ENCODE measurements around the gene FBH1.
"Not testable (repeated sequence)": the region's sequence is repeated elsewhere in the genome, so short reads cannot be mapped to it uniquely, and the experiment has no call there.

The FBH1 gene

DNA sequence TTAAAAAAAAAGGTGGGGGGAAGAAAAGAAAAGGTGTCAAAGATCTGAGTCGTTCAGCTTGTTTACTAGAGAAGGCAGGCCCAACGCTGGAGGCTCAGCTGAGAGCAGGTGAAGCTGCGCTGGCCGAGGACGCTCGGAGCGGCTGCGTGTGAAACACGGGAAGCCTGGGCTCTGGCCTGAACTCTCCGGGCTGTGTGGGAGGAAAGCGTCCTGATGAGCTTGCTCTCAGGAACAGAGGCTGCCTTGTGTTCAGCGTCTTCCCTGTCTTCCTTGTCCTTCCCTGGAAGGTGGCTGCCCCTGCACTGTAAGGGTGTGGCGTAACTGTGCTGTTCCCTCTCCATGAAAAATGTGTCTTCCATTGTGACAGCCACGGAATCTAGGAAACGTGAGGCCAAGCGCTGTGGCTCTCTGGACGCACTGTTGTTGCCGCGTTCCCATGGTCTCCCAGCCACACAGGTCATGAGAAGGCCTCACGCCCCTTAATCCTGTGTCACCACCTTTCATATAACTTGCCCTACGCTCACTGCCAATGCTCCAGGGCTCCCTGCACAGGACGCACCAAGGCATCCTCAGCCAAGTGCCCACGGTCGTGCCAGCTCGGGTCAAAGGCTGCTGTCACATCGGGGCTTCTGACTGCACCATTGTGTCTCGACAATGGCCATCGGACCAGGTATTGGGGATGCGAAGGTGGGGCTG, 71.5 kb downstream of the FBH1 start:
- no peak for TF ChIP-seq POLR2A (IDR thresholded peaks at IDR 0.05; ENCODE audit: low read length)
- no peak for TF ChIP-seq GATA1 (IDR thresholded peaks at IDR 0.05; ENCODE audit: low read depth, low read length)
- no peak for DNase-seq

DNA sequence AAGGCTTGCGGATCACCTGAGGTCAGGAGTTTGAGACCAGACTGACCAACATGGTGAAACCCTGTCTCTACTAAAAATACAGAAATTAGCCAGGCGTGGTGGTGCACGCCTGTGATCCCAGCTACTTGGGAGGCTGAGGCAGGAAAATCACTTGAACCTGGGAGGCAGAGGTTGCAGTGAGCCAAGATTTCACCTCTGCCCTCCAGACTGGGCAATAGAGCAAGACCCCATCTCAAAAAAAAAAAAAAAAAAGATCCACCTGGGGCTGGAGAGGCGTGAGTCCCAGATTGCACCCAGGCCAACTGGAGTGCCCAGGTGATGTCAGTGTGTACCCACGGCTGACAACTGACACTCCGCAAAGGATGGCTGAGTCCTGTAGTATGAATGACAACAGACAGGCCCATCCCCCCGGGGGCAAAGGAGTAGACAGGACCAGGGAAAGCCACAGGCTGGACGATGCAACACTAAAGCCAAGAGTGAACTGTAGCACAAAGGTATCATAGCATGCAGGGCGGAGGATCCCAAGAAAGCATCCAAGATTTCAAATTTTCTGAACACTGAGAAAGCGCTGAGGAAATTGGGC, 72.4 kb downstream of the FBH1 start:
- DNase-seq: not testable (repeated sequence)

GRCh38 chr10:5963071-5963470, 73.0 kb downstream of the FBH1 start:
- TF ChIP-seq GATA1 (IDR thresholded peaks at IDR 0.05; ENCODE audit: low read depth, low read length) (no peak), POLR2A (IDR thresholded peaks at IDR 0.05; ENCODE audit: low read length) (no peak)
- no peak for DNase-seq

DNA sequence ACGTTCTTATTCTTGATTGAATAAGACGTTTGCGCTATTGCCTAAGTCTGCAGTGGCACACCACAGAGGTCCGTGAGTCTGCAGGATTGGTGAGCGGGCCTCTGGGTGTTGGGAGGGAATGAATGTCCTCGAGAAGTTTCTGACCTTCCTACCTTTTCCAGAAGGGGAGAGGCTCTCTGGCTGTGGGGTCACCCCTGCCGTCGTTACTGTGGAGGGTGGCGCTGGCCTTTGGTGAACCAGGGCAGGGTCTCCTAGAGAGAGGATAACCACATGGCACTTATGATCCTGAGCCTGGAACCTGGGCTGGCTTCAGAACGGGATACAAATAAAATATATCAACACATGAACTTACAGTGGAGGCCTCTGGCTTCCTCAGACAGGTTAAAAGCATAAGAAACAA, 73.5 kb downstream of the FBH1 start:
- DNase-seq: no peak
- TF ChIP-seq POLR2A (IDR thresholded peaks at IDR 0.05; ENCODE audit: low read length) (no peak), GATA1 (IDR thresholded peaks at IDR 0.05; ENCODE audit: low read depth, low read length) (no peak)

DNA sequence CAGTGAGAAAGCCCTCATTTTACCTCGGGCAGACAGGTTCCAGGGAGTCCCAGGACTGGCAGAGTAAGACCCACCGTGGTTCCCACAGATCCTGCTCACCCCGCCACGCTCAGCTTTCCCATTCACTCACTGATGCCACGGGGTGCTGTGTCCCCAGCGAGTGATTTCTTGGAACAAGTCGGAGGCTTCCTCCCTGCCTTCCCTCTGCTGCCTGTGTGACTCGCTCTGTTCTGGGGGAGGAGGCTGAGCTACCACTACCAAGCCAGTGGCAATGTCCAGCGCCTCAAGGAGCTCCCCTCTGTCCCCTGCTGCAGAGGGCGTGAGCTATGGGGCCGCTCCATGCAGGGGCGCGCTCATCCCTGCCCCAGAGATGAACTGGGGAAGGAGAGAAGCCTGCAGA, 74.7 kb downstream of the FBH1 start:
- TF ChIP-seq POLR2A (IDR thresholded peaks at IDR 0.05; ENCODE audit: low read length) (no peak), GATA1 (IDR thresholded peaks at IDR 0.05; ENCODE audit: low read depth, low read length) (no peak)
- DNase-seq: no peak

GRCh38 chr10:5965266-5965665, 75.2 kb downstream of the FBH1 start:
- no peak for TF ChIP-seq GATA1 (IDR thresholded peaks at IDR 0.05; ENCODE audit: low read depth, low read length)
- TF ChIP-seq POLR2A (IDR thresholded peaks at IDR 0.05; ENCODE audit: low read length): no peak
- no peak for DNase-seq

DNA sequence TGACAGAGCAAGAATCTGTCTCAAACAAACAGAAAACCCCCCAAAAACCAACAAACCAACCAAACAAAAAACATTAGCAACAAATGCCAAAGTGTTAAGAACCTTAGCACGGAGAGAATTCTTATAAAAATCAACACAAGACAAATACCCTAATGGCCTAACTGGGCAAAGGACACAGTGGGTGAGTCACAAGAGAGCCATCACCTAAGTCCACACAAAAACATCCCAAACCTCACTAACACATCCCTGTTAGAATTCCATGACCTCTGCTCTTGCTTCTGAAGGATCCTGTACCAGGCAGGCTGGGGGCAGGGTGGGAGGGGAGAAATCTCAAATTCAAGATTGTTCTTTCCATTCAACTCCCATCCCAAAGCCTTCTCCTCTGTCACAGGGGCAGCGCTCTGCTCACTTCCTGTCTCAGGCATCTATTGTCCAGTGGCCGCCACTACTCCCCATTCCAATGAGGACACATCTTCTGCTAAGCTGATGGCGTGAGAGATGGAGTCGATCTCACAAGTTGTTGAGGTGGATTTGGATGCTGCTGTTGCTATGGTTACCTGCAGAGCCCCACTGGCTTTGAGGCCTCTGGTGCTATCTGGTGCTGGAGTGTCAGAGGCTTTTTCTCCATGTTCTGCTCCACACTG, 78.1 kb downstream of the FBH1 start:
- no peak for TF ChIP-seq POLR2A (IDR thresholded peaks at IDR 0.05; ENCODE audit: low read length)
- no peak for TF ChIP-seq GATA1 (IDR thresholded peaks at IDR 0.05; ENCODE audit: low read depth, low read length)

DNA sequence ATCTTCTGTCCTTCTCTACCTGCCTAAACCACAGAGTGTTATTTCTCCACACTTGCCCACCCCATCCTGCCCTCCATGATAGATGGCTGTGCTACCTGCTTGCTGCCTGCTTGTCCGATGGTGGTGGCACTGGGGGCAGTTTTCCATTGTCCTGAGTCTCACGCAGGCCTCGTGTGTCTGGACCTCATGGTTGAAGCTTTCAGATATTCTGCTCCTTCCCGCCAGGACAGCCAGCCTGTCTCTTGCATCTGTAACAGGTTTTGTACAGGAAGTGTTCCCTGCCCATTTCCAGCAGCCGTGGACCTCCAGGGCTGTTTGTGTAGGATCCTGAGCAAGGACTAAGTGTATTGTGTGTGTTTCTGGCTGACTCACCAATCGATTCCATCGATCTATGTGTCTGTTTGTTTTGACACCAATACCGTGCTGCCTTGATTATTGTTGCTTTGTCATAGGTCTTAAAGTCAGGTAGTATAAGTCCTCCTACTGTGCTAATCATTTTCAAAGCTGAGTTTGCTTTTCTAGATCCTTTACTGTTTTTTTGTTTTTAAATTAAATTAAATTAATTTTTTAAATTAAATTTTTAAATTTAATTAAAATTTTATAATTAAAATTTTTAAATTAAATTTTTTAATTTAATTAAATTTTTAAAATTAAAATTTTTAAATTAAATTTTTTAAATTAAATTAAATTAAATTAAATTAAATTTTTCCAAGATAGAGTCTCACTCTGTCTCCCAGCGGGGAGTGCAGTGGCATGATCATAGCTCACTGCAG, 78.8 kb downstream of the FBH1 start:
- TF ChIP-seq POLR2A (IDR thresholded peaks at IDR 0.05; ENCODE audit: low read length) (no peak), GATA1 (IDR thresholded peaks at IDR 0.05; ENCODE audit: low read depth, low read length) (no peak)

More for the DNA sequence above, 78.1 kb downstream of the FBH1 start:
- DNase-seq: peak in 1 of 2 experiments; percentile 17

GRCh38 chr10:5970066-5970465, 80.0 kb downstream of the FBH1 start:
- TF ChIP-seq GATA1 (IDR thresholded peaks at IDR 0.05; ENCODE audit: low read depth, low read length) (no peak), POLR2A (IDR thresholded peaks at IDR 0.05; ENCODE audit: low read length) (no peak)
- no peak for DNase-seq

More for the DNA sequence above, 78.8 kb downstream of the FBH1 start:
- no peak for DNase-seq

DNA sequence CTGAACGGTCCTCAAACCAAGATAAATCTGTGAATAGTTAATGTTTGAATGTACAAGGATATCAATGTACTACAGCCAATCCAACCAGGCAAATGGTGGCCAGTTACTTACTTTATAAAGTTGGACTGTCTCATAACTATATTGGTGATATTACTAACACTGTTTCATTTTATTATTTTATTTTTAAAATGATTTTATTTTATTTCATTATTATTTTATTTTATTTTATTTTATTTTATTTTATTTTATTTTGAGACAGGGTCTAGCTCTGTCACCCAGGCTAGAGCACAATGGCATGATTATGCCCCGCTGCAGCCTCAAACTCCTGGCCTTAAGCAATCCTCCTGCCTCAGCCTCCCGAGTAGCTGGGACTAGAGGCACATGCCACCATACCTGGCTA, 80.5 kb downstream of the FBH1 start:
- DNase-seq: no peak
- no peak for TF ChIP-seq POLR2A (IDR thresholded peaks at IDR 0.05; ENCODE audit: low read length)
- TF ChIP-seq GATA1 (IDR thresholded peaks at IDR 0.05; ENCODE audit: low read depth, low read length): no peak

DNA sequence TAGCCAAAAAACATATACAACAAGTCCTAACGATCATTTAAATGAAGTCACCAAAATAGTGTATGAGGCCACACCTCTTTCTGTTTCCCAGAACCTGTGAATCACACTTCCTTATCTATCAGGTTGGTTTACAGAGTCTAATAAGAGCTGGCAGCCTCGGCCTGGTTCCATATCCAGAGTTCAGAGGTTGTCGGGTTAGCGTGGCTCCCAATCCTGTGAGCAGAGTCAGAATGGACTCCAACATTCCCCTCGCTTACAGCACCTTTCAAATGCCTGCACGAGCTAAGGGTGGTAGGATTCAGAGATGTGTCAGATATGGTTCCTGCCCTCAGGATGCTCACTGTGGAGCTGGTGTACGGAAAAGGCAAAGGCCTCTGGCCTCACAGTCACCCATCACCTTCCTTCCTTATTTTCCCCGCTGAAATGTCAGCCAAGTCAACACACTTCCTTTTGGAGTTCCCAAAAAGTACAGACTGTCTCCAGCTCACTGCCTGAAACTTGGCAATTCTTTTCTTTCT, 81.3 kb downstream of the FBH1 start:
- peak; percentile 82 to 83 for DNase-seq
- TF ChIP-seq GATA1 (IDR thresholded peaks at IDR 0.05; ENCODE audit: low read depth, low read length) (no peak), POLR2A (IDR thresholded peaks at IDR 0.05; ENCODE audit: low read length) (peak; percentile 39)

- DNase-seq: no peak
- TF ChIP-seq POLR2A (IDR thresholded peaks at IDR 0.05; ENCODE audit: low read length) (no peak), GATA1 (IDR thresholded peaks at IDR 0.05; ENCODE audit: low read depth, low read length) (no peak)
Observed at GRCh38 chr10:5971886-5972285, 81.8 kb downstream of the FBH1 start.

GRCh38 chr10:5973069-5973468, 83.0 kb downstream of the FBH1 start:
- no peak for TF ChIP-seq GATA1 (IDR thresholded peaks at IDR 0.05; ENCODE audit: low read depth, low read length)
- no peak for TF ChIP-seq POLR2A (IDR thresholded peaks at IDR 0.05; ENCODE audit: low read length)
- no peak for DNase-seq

Data from erythroblast (primary cell).